Activated CD4-positive, alpha-beta T cell treated with anti-CD3 and anti-CD28 coated beads, Interleukin-2, amount 50 U/mL, for 16 hours (primary cell): ENCODE measurements around the gene MORF4L1.
"Not testable (repeated sequence)": the region's sequence is repeated elsewhere in the genome, so short reads cannot be mapped to it uniquely, and the experiment has no call there.

Experiments used
- DNase-seq: peaks from one replicate; pipeline ENCODE4 v3.0.0-alpha.2; 2020

Gene MORF4L1

DNA sequence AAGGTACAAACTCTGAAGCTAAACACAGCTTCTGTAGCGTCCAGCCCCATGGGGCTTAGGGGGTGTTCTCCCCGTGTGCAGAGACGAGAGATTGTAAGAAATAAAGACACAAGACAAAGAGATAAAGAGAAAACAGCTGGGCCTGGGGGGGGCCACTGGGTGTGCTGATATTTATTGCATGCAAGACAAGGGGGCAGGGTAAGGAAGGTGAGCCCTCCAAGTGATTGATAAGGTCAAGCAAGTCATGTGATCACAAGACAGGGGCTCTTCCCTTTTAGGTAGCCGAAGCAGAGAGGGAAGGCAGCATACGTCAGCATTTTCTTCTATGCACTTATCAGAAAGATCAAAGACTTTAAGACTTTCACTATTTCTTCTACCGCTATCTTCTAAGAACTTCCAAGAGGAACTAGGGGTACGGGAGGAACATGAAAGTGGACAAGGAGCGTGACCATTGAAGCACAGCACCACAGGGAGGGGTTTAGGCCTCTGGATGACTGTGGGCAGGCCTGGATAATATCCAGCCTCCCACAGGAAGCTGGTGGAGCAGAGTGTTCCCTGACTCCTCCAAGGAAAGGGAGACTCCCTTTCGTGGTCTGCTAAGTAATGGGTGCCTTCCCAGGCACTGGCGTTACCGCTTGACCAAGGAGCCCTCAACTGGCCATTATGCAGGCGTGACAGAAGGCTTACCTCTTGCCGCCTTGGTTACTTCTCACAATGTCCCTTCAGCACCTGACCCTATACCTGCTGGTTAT, 29.8 kb downstream of the MORF4L1 start:
- not testable (repeated sequence) for DNase-seq

GRCh38 chr15:78904599-78905358, 32.1 kb downstream of the MORF4L1 start:
- DNase-seq, result no peak

GRCh38 chr15:78906316-78906620, 33.6 kb downstream of the MORF4L1 start:
- DNase-seq, result no peak

DNA sequence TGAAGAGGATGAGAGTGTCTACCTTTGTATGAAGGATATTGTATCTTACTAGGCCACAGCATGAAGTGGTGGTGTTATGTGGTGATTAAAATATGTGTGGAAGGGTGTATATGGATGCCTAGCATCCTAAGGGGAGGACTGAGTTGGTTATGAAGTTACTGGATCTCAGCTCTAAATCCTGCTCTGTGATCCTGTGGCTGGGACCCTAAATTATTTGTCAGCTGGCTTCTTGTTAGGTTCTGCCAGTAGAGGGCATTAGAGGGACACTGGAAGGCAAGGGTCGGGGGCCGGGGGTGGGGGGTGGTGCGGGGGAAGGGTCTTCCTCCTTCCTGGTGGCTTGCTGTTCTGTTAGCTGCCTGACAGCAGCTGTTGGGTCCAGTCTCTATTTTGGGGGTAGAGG, 34.9 kb downstream of the MORF4L1 start:
- DNase-seq, result no peak

DNA sequence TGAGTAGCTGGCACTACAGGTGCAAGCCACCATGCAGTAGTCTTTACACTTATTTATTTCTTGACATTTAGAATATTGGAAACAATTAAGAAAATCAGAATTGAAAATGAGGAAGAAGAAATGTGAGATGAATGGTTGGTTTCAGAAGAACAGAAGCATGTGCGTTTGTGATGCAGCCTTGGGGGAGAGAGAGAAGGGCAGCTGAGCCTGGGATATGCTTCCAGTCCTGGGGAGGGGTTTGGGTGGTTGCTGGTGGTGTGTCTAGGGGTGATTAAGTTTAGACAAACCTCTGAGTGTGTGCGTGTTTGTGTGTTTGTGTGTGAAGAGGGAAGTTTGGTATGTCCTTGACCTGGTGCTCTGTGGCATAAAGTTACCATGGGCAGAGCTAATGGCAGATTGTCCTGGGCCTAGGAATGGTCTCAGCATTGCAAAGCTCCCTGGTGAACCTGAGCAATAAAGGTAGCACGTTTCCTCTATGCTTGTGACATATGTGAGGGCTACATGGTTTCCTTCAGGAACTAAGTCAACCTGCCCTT, 36.5 kb downstream of the MORF4L1 start:
- no peak for DNase-seq

DNA sequence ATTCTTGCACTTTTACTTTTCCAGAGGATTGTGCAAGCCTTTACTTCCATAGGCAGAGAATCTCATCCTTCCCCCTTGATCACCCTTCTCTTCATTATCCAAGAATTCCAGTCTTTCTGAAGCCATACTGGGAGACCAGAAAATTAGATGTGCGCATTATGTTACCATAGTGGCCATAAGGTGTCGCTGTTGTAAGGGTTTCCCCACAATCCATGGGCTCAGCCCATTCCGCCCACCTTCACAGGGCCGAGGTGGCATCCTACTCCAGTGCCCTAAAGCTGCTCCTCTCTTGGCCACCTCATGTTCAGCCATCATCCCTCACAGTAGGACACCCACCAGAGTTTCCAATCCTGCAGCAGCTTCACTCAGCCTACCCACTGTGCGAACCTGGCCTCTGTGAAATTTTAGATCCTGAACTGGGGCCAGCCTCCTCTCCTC, 37.1 kb downstream of the MORF4L1 start:
- DNase-seq, result peak; percentile 25

DNA sequence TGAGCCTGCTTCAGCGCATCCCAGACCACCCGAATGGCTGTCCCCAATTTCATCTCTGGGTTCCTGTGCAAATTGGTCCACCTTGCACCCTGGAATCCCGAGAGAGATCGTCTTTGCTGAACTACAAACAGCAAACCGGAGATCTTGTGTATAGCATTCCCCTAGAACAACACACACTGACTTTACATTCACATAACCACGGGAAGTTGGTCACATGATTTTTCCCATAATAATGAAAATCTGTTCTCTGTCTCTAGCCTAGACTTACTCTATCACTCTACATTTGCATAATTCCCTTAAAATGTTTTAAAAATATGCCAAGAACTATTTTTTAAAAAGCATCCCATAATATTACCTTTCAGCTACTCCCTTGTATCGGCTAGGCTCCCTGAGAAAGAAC, 37.6 kb downstream of the MORF4L1 start:
- DNase-seq, result no peak

GRCh38 chr15:78912316-78912715, 39.6 kb downstream of the MORF4L1 start:
- no peak for DNase-seq

GRCh38 chr15:78913012-78913411, 40.3 kb downstream of the MORF4L1 start:
- no peak for DNase-seq

DNA sequence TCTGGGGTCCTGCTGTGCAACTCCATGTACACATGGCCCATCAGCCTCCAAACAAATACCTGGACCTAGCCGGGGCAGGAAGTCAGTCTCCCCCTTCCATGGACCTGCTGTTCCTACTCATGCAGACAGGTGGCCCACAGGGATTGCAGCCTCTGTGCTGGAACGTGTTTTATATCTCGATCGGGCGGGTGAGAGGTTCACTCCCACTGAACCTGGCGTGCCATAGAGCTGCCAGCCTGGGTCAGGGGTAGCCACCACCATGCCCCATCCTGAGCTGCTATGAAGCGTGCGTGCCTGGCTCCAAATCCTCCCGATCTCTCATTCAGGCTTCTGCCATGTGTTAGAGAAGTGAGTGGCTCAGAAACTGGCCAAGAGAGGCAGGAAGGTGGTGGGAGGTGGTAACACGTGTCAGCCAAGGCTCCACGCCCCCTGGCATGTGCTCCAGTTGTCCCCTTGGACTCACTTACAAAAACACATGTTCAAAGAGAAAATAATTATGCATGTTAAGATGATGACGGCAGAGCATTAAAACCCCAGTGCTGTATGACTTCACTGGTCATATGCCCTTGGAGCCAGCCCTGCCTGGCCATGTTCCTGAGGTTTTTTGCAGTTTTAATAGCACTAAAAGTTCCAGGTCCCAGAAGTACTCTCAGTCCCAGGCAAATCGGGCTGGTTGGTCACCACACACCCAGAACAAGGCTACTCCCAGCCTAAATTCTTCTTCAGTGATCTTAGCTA, 41.5 kb downstream of the MORF4L1 start:
- DNase-seq, result no peak

- DNase-seq, result no peak
Observed at GRCh38 chr15:78915341-78916087, 42.8 kb downstream of the MORF4L1 start.

DNA sequence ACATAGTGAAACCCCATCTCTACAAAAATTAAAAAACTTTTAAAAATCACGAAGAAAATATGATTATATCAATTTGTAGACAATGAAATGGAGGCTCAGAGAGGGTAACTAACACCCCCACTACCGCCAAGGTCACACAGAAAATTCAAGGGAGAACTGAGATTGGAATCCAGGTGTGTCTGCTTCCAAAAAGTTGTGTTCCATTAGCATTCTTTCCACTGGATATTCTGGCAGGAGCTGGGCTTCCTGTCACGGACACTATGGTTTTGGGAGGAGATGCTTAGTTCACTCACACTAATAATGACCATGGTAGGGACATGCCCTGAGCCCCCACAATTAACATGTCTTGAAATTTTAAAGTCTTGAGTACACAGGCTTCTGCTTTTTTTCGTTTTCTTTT, 43.4 kb downstream of the MORF4L1 start:
- no peak for DNase-seq

- no peak for DNase-seq
Observed at GRCh38 chr15:78917888-78918287, 45.2 kb downstream of the MORF4L1 start.

- DNase-seq, result no peak
Observed at GRCh38 chr15:78921517-78921916, 48.8 kb downstream of the MORF4L1 start.

GRCh38 chr15:78921940-78922339, 49.2 kb downstream of the MORF4L1 start:
- DNase-seq, result no peak

DNA sequence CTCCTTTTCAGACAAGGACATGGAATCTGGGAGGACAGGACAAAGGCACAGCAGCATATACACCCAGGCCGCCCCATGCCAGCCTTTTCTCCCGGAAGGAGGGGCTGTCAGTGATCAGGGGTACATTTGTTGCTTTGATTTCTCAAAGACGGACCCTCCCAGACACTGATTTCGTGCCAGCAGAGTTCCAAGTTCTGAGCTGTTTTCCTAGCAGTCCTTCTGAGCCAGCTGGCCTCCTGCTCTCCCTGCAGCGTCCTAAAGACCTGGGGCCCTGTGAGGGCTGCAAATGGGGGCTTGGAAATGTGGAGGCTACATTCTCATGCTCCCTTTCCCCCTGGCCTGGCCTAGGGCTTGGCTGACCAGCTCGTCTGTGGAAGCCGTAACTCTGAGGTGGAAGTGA, 49.8 kb downstream of the MORF4L1 start:
- DNase-seq, result no peak

DNA sequence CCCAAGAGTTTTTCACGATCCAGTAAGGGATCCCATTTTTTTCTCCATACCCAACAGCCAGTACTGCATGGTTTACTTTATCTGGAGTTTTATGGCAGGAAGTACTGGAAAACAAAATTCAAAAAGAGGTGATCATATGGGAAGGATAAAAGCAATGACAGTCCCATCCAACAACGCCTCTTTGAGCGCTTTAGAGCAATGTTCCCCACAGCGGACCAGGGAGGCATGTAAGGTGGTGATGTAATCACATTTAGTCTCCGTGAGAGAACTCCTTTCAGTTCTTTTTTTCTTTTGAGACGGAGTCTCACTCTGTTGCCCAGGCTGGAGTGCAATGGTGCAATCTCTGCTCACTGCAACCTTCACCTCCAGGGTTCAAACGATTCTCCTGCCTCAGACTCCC, 50.3 kb downstream of the MORF4L1 start:
- no peak for DNase-seq

GRCh38 chr15:78923480-78924360, 51.0 kb downstream of the MORF4L1 start:
- DNase-seq, result no peak

DNA sequence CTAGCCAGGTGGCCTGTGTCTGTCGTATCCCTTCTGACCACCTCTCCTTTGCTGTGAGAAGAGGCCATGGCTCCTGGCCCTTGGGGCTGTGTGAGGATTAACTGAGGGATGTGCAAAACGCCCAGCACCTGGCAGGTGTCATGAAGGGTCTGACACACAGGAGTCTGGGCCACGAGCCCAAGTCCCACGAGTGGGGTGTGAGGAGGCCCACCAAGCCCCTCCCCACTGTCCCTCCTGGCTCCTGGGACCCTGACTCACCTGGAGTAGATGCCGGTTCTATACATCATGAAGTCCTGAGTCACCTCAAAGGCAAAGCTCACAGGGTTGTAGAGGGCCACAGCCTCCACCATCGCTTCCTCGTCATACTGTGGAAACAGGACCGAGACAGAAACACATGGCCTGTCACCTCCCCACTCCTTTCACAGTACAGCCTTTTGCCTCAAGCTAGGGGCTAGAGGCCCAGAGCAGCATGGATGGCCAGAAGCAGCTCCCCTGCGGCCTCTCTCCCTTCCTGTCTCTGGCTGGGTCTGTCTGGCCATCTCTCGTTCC, 52.5 kb downstream of the MORF4L1 start:
- no peak for DNase-seq

DNA sequence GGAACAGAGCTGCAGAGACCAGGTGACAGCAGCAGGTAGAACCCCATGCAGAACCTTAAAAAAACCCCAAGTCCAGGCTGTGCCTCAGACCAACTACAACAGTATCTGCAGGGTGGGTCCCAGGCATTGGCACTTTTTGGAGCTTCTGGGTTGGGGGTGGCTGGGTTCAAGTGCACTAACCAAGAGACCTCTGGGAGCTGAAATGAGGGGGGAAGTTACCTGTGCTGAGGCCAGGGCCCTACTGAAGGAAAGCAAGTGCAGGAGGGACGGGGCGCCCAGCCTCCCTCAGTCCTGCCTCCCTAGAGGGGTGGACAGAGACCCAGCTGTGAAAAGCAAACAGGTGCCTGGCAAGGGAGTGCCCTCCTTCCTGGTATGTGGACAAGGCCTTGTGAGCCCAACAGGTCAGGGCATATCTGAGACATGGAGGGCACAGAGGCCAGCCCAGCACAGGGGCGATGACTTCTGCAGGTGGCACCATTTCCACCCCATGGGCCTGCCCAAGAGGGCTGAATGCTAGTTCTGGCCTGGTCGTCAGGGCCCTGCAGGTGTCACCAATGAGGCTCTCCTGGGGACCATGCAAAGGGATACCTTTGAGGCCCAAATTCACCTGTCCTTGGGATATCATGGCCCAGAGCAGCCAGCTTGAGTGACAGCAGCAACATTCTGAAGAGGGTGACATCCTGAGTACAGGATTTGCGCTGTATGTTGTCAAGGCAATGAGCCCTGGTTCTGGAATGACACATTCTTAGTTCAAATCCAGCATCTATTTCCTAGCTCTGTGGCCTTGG, 53.5 kb downstream of the MORF4L1 start:
- no peak for DNase-seq
